H1 (cell line): ENCODE data around the gene COL8A2. TPM values are rescaled to one million over a fixed set of nuclear protein-coding genes. Genes with fewer than 3 reads are reported as not detected.

ENCODE experiments used
- CTCF ChIA-PET: fragments of 300-600 bp; sonication (Branson Sonifier 250); formaldehyde crosslinking; loops from one replicate; lab custom pipeline; 2021; ENCODE audit not compliant: partially characterized antibody; lab: Charles Lee
- POLR2A ChIA-PET: fragments of 300-600 bp; sonication (Branson Sonifier 250); formaldehyde crosslinking; loops from one replicate; lab custom pipeline; 2021; ENCODE audit warnings: inconsistent platforms; ENCODE audit not compliant: partially characterized antibody; lab: Charles Lee
- DNase-seq, 2 experiments: peaks; one replicate each; pipeline versions ENCODE4 v3.0.0 to v3.0.0-alpha.2; 2010 to 2022; ENCODE audit warnings: low spot score in 2 of 2, low read depth in 1 of 2, mixed read lengths in 1 of 2
- FAIRE-seq: peaks from 2 replicates; lab custom pipeline; 2011; peaks lifted over from hg19 to GRCh38; lab: Jason Lieb, UNC
- H2AFZ ChIP-seq: 2 replicates; pipeline ENCODE4 v1.8.1; 2012; ENCODE audit warnings: low read length, inconsistent platforms
- H2AK5ac ChIP-seq: 2 replicates; pipeline ENCODE4 v1.6.1; 2013; ENCODE audit warnings: low read depth, low read length
- H2BK120ac ChIP-seq: replicated peaks from 2 replicates; pipeline ENCODE3; 2013; ENCODE audit warnings: low read depth, low read length, inconsistent platforms
- H2BK12ac ChIP-seq: 2 replicates; pipeline ENCODE4 v1.6.1; 2013; ENCODE audit warnings: low read depth, low read length
- H2BK15ac ChIP-seq: 2 replicates; pipeline ENCODE4 v1.6.1; 2013; ENCODE audit warnings: low read length
- H2BK20ac ChIP-seq: 2 replicates; pipeline ENCODE4 v1.6.1; 2013; ENCODE audit warnings: low read length
- H2BK5ac ChIP-seq: 2 replicates; pipeline ENCODE4 v1.6.1; 2013; ENCODE audit warnings: low read depth, low read length
- H3K14ac ChIP-seq: 2 replicates; pipeline ENCODE4 v1.6.1; 2013; ENCODE audit warnings: inconsistent platforms; ENCODE audit not compliant: insufficient read length
- H3K18ac ChIP-seq: 2 replicates; pipeline ENCODE4 v1.6.1; 2013; ENCODE audit warnings: low read length; ENCODE audit errors: extremely low read depth
- H3K23ac ChIP-seq: 2 replicates; pipeline ENCODE4 v1.6.1; 2013; ENCODE audit warnings: inconsistent platforms; ENCODE audit not compliant: insufficient read length
- H3K23me2 ChIP-seq: 2 replicates; pipeline ENCODE4 v1.6.1; 2013; ENCODE audit warnings: low read depth, low read length
- H3K27ac ChIP-seq: 2 replicates; pipeline ENCODE4 v1.6.1; 2011; ENCODE audit warnings: low read depth, low read length, inconsistent platforms
- H3K27me3 ChIP-seq, 4 experiments: replicated peaks in 1 of 4; 1 replicate in 1 of 4; 2 replicates in 3 of 4; pipeline versions ENCODE4 v1.6.1 to v1.8.1; 2011 to 2013; ENCODE audit warnings: low read length in 3 of 4, mild to moderate bottlenecking in 3 of 4, inconsistent platforms in 2 of 4, mixed read lengths in 2 of 4, moderate library complexity in 1 of 4; ENCODE audit not compliant: control insufficient read depth in 3 of 4, insufficient read depth in 3 of 4; ENCODE audit errors: extremely low read depth in 1 of 4
- H3K36me3 ChIP-seq, 4 experiments: 2 replicates each; pipeline versions ENCODE4 v1.6.1 to v1.8.1; 2011 to 2013; ENCODE audit warnings: mild to moderate bottlenecking in 4 of 4, low read length in 3 of 4, moderate library complexity in 2 of 4, control low read depth in 1 of 4, inconsistent platforms in 1 of 4; ENCODE audit not compliant: insufficient read depth in 4 of 4, control insufficient read depth in 2 of 4
- H3K4ac ChIP-seq: replicated peaks from 2 replicates; pipeline ENCODE3; 2013; ENCODE audit warnings: low read length, low read depth, mixed read lengths, inconsistent platforms; ENCODE audit not compliant: insufficient read length
- H3K4me1 ChIP-seq, 4 experiments: replicated peaks in 1 of 4; 1 replicate in 1 of 4; 2 replicates in 3 of 4; pipeline versions ENCODE4 v1.6.1 to v1.8.1; 2011 to 2013; ENCODE audit warnings: low read length in 3 of 4, inconsistent platforms in 2 of 4, mixed read lengths in 1 of 4; ENCODE audit not compliant: insufficient read depth in 4 of 4, control insufficient read depth in 3 of 4
- H3K4me2 ChIP-seq, 2 experiments: 2 replicates each; pipeline versions ENCODE4 v1.6.1 to v1.8.1; 2011 to 2013; ENCODE audit warnings: low read depth in 2 of 2, low read length in 2 of 2, control low read depth in 1 of 2, inconsistent platforms in 1 of 2, mild to moderate bottlenecking in 1 of 2; ENCODE audit not compliant: insufficient read depth in 1 of 2
- H3K4me3 ChIP-seq, 4 experiments: fragments of 200-600, 300-600 bp in 1 of 4; sonication (generic), shearing (Covaris generic), sonication (Bioruptor Twin) in 1 of 4; 2 replicates each; pipeline versions ENCODE4 v1.5.1 to v1.8.1; 2011 to 2016; ENCODE audit warnings: low read length in 4 of 4, low read depth in 3 of 4, control low read depth in 2 of 4, inconsistent platforms in 2 of 4, mild to moderate bottlenecking in 2 of 4, mixed read lengths in 1 of 4, moderate library complexity in 1 of 4; ENCODE audit not compliant: insufficient read depth in 2 of 4; ENCODE audit errors: extremely low read depth in 1 of 4
- H3K56ac ChIP-seq: replicated peaks from 2 replicates; pipeline ENCODE3; 2013; ENCODE audit warnings: low read depth, mild to moderate bottlenecking, mixed read lengths, low read length, inconsistent platforms; ENCODE audit not compliant: insufficient read length
- H3K79me1 ChIP-seq: 2 replicates; pipeline ENCODE4 v1.6.1; 2013; ENCODE audit warnings: low read depth, low read length, control low read depth
- H3K79me2 ChIP-seq, 2 experiments: 2 replicates each; pipeline versions ENCODE4 v1.6.1 to v1.8.1; 2012 to 2013; ENCODE audit warnings: low read length in 2 of 2, mild to moderate bottlenecking in 2 of 2, inconsistent platforms in 1 of 2; ENCODE audit not compliant: insufficient read depth in 2 of 2, control insufficient read depth in 1 of 2
- H3K9ac ChIP-seq, 4 experiments: replicated peaks in 1 of 4; 1 replicate in 1 of 4; 2 replicates in 3 of 4; pipeline versions ENCODE4 v1.6.1 to v1.8.1; 2011 to 2013; ENCODE audit warnings: low read depth in 3 of 4, low read length in 3 of 4, control low read depth in 2 of 4, mild to moderate bottlenecking in 2 of 4, moderate library complexity in 2 of 4, inconsistent platforms in 1 of 4; ENCODE audit errors: extremely low read depth in 1 of 4
- H3K9me3 ChIP-seq, 2 experiments: 2 replicates each; pipeline versions ENCODE4 v1.6.1 to v1.8.1; 2012 to 2013; ENCODE audit warnings: mild to moderate bottlenecking in 2 of 2, moderate library complexity in 2 of 2, control low read depth in 1 of 2, inconsistent platforms in 1 of 2, low read depth in 1 of 2, low read length in 1 of 2, mixed read lengths in 1 of 2; ENCODE audit not compliant: insufficient read depth in 2 of 2
- H4K20me1 ChIP-seq, 2 experiments: replicated peaks in 1 of 2; 2 replicates each; pipeline versions ENCODE3 to v1.8.1; 2011 to 2013; ENCODE audit warnings: inconsistent platforms in 2 of 2, low read length in 2 of 2, mild to moderate bottlenecking in 1 of 2; ENCODE audit not compliant: insufficient read depth in 2 of 2, control insufficient read depth in 1 of 2
- H4K5ac ChIP-seq: 2 replicates; pipeline ENCODE4 v1.6.1; 2013; ENCODE audit warnings: low read length, low read depth, mixed read lengths, inconsistent platforms; ENCODE audit not compliant: insufficient read length
- H4K8ac ChIP-seq: 2 replicates; pipeline ENCODE4 v1.8.0; 2013; ENCODE audit warnings: mild to moderate bottlenecking, moderate library complexity, low read length, inconsistent platforms; ENCODE audit not compliant: insufficient read depth; ENCODE audit errors: extremely low read depth
- H4K91ac ChIP-seq: replicated peaks from 2 replicates; pipeline ENCODE3; 2013; ENCODE audit warnings: low read length, mixed read lengths, inconsistent platforms; ENCODE audit not compliant: insufficient read length
- ASH2L ChIP-seq: fragments of 200-600, 300-600 bp; sonication (generic); IDR thresholded peaks from one replicate; pipeline ENCODE4 v1.7.1; 2017; ENCODE audit warnings: low read length
- CBX5 ChIP-seq: fragments of 300-800, 300-1000 bp; sonication (generic); IDR thresholded peaks from 2 replicates; pipeline ENCODE4 v1.7.1; 2016; ENCODE audit warnings: antibody characterized with exemption, low read length, low read depth
- CHD1 ChIP-seq: IDR thresholded peaks from 2 replicates; pipeline ENCODE4 v1.6.1; 2012; ENCODE audit warnings: low read depth, low read length, improper control_type of control experiment
- EP300 ChIP-seq, 2 experiments: IDR thresholded peaks; 1 replicate in 1 of 2; 2 replicates in 1 of 2; pipeline ENCODE4 v1.6.1; 2011 to 2012; ENCODE audit warnings: low read depth in 2 of 2, low read length in 2 of 2, mild to moderate bottlenecking in 2 of 2, borderline replicate concordance in 1 of 2, inconsistent platforms in 1 of 2, moderate library complexity in 1 of 2
- KDM4A ChIP-seq: IDR thresholded peaks from one replicate; pipeline ENCODE4 v1.7.1; 2012; ENCODE audit warnings: low read depth, mild to moderate bottlenecking, moderate library complexity, low read length, inconsistent platforms; ENCODE audit not compliant: severe bottlenecking
- PHF8 ChIP-seq: fragments of 200-600 bp; sonication (generic); conservative IDR thresholded peaks from 2 replicates; pipeline ENCODE4 v1.7.1; 2012; ENCODE audit warnings: low read depth, mild to moderate bottlenecking, inconsistent platforms, low read length, moderate library complexity
- POLR2A ChIP-seq, 2 experiments: IDR thresholded peaks; 1 replicate in 1 of 2; 2 replicates in 1 of 2; pipeline ENCODE4 v1.6.1; 2011; ENCODE audit warnings: low read depth in 2 of 2, low read length in 2 of 2, mild to moderate bottlenecking in 2 of 2; ENCODE audit errors: control extremely low read depth in 1 of 2
- RFX5 ChIP-seq: IDR thresholded peaks from 2 replicates; pipeline ENCODE4 v1.6.1; 2011; ENCODE audit warnings: low read depth, low read length, improper control_type of control experiment, borderline replicate concordance
- SIN3A ChIP-seq, 2 experiments: IDR thresholded peaks in 1 of 2; conservative IDR thresholded peaks in 1 of 2; 2 replicates each; pipeline ENCODE4 v1.6.1; 2011 to 2012; ENCODE audit warnings: low read length in 2 of 2, improper control_type of control experiment in 1 of 2, low read depth in 1 of 2, mild to moderate bottlenecking in 1 of 2
- SP1 ChIP-seq: IDR thresholded peaks from 2 replicates; pipeline ENCODE4 v1.6.1; 2011; ENCODE audit warnings: low read depth, low read length
- YY1 ChIP-seq: IDR thresholded peaks from 2 replicates; pipeline ENCODE4 v1.6.1; 2011; ENCODE audit warnings: low read depth, mild to moderate bottlenecking, low read length
- WGBS, 2 experiments: shearing (Covaris generic) in 1 of 2; methylation state at CpG; one replicate each; pipeline versions ENCODE4 v1.1.6 to v1.1.7; 2013 to 2015; ENCODE audit warnings: low lambda C conversion rate in 2 of 2, mixed read lengths in 2 of 2, inconsistent platforms in 1 of 2, low coverage in 1 of 2, missing lambda C conversion rate in 1 of 2; ENCODE audit not compliant: insufficient replicate concordance in 2 of 2, insufficient coverage in 1 of 2, insufficient read length in 1 of 2; ENCODE audit errors: extremely low coverage in 1 of 2, missing lambda C conversion rate in 1 of 2; 5-methylcytosine and 5-hydroxymethylcytosine counted together
- polyA plus RNA-seq, 7 experiments: library from polyadenylated mRNA; depleted of rRNA in 3 of 7; stranded (reverse) in 5 of 7; unstranded in 2 of 7; fragments of >200 nt in 5 of 7; fragments of 200-250 nt in 2 of 7; gene quantifications; 1 replicate in 5 of 7; 2 replicates in 1 of 7; 4 replicates in 1 of 7; pipeline versions ENCODE4 v1.2.1 to v1.2.3, GENCODE V29; 2011 to 2013; ENCODE audit warnings: missing spikeins in 2 of 7, mixed read lengths in 2 of 7
- total RNA-seq: library from RNA; stranded (reverse); fragmentation: NEBNext Ultra II Directional; extraction: Animal tissue kit (Norgen Biotek cat#: 25700); gene quantifications from 2 replicates; pipeline ENCODE4 v1.2.1, GENCODE V29; 2021

Gene COL8A2
- total and polyA plus RNA-seq, 2 of the 8 experiments (the other 6 are each of a cell fraction or from before 2014, with no cell fraction given), result 2.1 to 2.8 TPM

DNA sequence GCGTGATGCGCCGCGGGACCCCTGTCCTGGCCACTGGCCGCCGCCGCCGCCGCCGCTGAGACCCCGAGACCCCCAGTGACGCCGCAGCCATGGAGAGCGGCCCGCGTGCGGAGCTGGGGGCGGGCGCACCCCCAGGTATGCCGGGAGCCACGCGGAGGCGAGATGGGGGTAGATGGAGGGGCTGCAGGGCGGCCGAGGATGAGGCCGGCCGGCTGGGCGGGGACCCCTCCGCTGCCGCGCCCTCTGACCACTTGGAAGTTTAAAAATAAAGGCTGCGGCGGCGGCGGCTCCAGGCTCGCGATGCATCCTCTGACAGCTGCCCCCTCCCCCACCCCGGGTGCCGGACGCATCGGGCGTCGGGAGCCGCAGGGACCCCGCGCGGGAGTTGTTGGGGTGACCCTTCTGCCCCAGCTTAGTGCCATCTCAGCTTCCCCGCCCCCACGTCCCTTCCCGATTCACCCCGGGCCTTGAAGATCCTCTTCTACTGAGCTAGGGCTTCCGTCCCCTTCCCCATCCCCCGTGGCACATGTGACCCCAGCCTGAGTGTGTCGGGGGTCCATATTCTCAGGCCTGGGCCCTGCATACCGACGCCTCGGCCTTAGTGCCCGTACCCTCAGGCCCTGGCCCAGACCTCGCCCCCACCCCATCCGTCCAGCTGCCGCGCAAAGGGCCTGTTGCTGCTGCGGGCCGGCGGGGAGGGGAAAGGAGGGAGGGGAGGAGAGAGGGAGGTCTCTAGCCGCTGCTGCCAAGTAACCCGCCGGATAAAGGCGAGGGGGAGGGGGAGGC lies 31.5 kb upstream of the COL8A2 start:
- DNase-seq, result peak in 1 of 2 experiments; percentile 86
- H2AK5ac ChIP-seq, result no peak overlapping the region
- POLR2A ChIA-PET, result interaction anchor here (0.9 to 5.1 kb wide), 15 partner anchors 7 to 230 kb away, joined by 3 to 44 read pairs (median 5); partner anchors contain the start of genes EVA1B, SH3D21, THRAP3 and TRAPPC3
- no peak overlapping the region for H3K23ac ChIP-seq
- H4K91ac ChIP-seq, result peak overlapping the region; percentile 44
- no peak overlapping the region for H3K56ac ChIP-seq
- H3K4me3 ChIP-seq, result peak overlapping the region; percentile 64 to 96 (median 76)
- H3K4me2 ChIP-seq, result peak overlapping the region; percentile 88 to 96
- CTCF ChIA-PET, result interaction anchor here (1.1 to 10.1 kb wide), 5 partner anchors 17 to 129 kb away, joined by 3 to 261 read pairs (median 6); no protein-coding TSS in a partner anchor
- no peaks in the 10 kb centered on the region for H3K9me3 ChIP-seq
- H3K18ac ChIP-seq, result peak overlapping the region; percentile 93
- peak overlapping the region; percentile 75 for H4K8ac ChIP-seq
- H3K27me3 ChIP-seq, result peaks cover 11 to 29% (median 25%) of the 10 kb centered on the region in 4 experiments
- H3K23me2 ChIP-seq, result peaks cover 11% of the 10 kb centered on the region
- H3K14ac ChIP-seq, result no peak overlapping the region
- H2BK15ac ChIP-seq, result no peak overlapping the region
- no peak overlapping the region for H3K27ac ChIP-seq
- H2BK120ac ChIP-seq, result no peak overlapping the region
- WGBS, 2 experiments, result 0% methylated on average over 31 of the region's 69 CpGs; no CpG with 5 or more reads in 1 of the 2 experiments
- H4K20me1 ChIP-seq, result peaks cover 0 to 9% of the 10 kb centered on the region in 2 experiments
- H3K79me2 ChIP-seq, result peaks cover 0 to 30% of the 10 kb centered on the region in 2 experiments; a peak in 3 of 4 replicates
- peaks cover 0 to 26% (median 15%) of the 10 kb centered on the region in 4 experiments; a peak in 6 of 7 replicates for H3K4me1 ChIP-seq
- H2BK5ac ChIP-seq, result peak overlapping the region; percentile 52; the same call in 1 of the 2 replicates
- peak overlapping the region in 3 of 4 experiments; percentile 25 to 92 (median 67); a peak in 5 of 7 replicates for H3K9ac ChIP-seq
- FAIRE-seq, result no peak
- H3K4ac ChIP-seq, result no peak overlapping the region
- no peaks in the 10 kb centered on the region for H3K36me3 ChIP-seq
- no peak overlapping the region for H2AFZ ChIP-seq
- H2BK20ac ChIP-seq, result no peak overlapping the region
- H4K5ac ChIP-seq, result peak overlapping the region; percentile 34
- H2BK12ac ChIP-seq, result no peak overlapping the region
- H3K79me1 ChIP-seq, result peaks cover 12% of the 10 kb centered on the region
- TF ChIP-seq SP1, result no peak
- TF ChIP-seq CHD1, result no peak
- 0 out of 2 replicates have a peak, but pooled peaks have one; percentile 4 for TF ChIP-seq PHF8
- TF ChIP-seq EP300 (IDR thresholded peaks at IDR 0.05; ENCODE audit: borderline replicate concordance in 1 of 2, low read depth in 2 of 2, low read length in 2 of 2), result no peak
- TF ChIP-seq RFX5, result no peak
- peak; percentile 57 to 65; a peak in 1 of 4 replicates for TF ChIP-seq SIN3A (conservative IDR thresholded peaks at IDR 0.05 in 1 of 2, IDR thresholded peaks at IDR 0.05 in 1 of 2; ENCODE audit: low read depth in 1 of 2, low read length in 2 of 2)
- TF ChIP-seq POLR2A (IDR thresholded peaks at IDR 0.05; ENCODE audit: control extremely low read depth in 1 of 2, low read depth in 2 of 2, low read length in 2 of 2), result 0 out of 3 replicates have a peak, but pooled peaks of 1 of the 2 experiments have one; percentile 12
- peak; percentile 74 for TF ChIP-seq KDM4A
- no peak for TF ChIP-seq YY1
- TF ChIP-seq CBX5, result no peak
- TF ChIP-seq ASH2L, result peak; percentile 82
